ACC112 (cell line): Measurements from ENCODE around the gene SORBS2.

Experiments used
- H2AFZ ChIP-seq: fragments of 200-600 bp; sonication (generic); one replicate; pipeline ENCODE4 v1.6.0; 2017; ENCODE audit warnings: antibody characterized with exemption, low read length; ENCODE audit not compliant: unreplicated experiment
- H3K27ac ChIP-seq: fragments of 200-600 bp; sonication (generic); 2 replicates; pipeline ENCODE4 v1.5.1; 2014; ENCODE audit warnings: low read depth, mild to moderate bottlenecking, antibody characterized with exemption, low read length, moderate library complexity
- H3K27me3 ChIP-seq: fragments of 200-600 bp; sonication (generic); 2 replicates; pipeline ENCODE4 v1.6.1; 2014; ENCODE audit warnings: mild to moderate bottlenecking, antibody characterized with exemption, low read length, moderate library complexity, mixed read lengths; ENCODE audit not compliant: insufficient read depth
- H3K36me3 ChIP-seq: fragments of 200-600 bp; sonication (generic); 2 replicates; pipeline ENCODE4 v1.6.1; 2016; ENCODE audit warnings: mild to moderate bottlenecking, antibody characterized with exemption, low read length, moderate library complexity, mixed read lengths; ENCODE audit not compliant: insufficient read depth
- H3K4me1 ChIP-seq: fragments of 200-600 bp; sonication (generic); one replicate; pipeline ENCODE4 v1.6.1; 2016; ENCODE audit warnings: low read length, mixed read lengths; ENCODE audit not compliant: insufficient read depth, unreplicated experiment, control insufficient read depth
- H3K4me3 ChIP-seq: fragments of 200-600 bp; sonication (generic); 2 replicates; pipeline ENCODE4 v1.5.1; 2014; ENCODE audit warnings: mild to moderate bottlenecking, low read depth, low read length
- H3K79me2 ChIP-seq: fragments of 200-600 bp; sonication (generic); one replicate; pipeline ENCODE4 v1.6.0; 2016; ENCODE audit warnings: low read length; ENCODE audit not compliant: control insufficient read depth, unreplicated experiment, insufficient read depth

Gene SORBS2

GRCh38 chr4:185677637-185678314 is 134.2 kb downstream of the SORBS2 start:
- H3K4me3 ChIP-seq: no peak overlapping the region
- no peaks in the 10 kb centered on the region for H3K36me3 ChIP-seq
- no peak overlapping the region for H2AFZ ChIP-seq
- H3K27ac ChIP-seq: no peak overlapping the region
- peaks cover 8% of the 10 kb centered on the region for H3K4me1 ChIP-seq
- H3K79me2 ChIP-seq: no peaks in the 10 kb centered on the region
- H3K27me3 ChIP-seq: no peaks in the 10 kb centered on the region

DNA sequence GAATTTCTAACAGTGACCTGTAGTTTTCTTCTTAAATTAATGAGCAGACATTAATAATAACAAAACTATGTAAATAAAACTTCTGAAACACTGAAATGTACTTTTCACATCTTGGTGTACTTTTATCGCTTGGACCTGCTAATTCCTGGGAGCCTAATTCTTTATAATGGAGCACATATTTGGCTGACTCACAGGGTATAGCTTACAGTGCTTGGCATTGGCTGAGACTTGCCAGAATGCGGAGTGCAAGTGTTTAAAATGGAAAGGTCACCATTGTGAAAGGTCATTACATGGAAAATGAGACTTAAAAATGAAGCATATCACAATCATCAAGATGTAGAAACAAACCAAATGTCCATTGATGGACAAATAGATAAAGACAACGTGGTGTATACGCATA is 139.4 kb downstream of the SORBS2 start:
- H3K27me3 ChIP-seq: no peaks in the 10 kb centered on the region
- H3K79me2 ChIP-seq: no peaks in the 10 kb centered on the region
- H3K4me1 ChIP-seq: no peaks in the 10 kb centered on the region
- no peak overlapping the region for H2AFZ ChIP-seq
- no peak overlapping the region for H3K4me3 ChIP-seq
- no peaks in the 10 kb centered on the region for H3K36me3 ChIP-seq
- H3K27ac ChIP-seq: no peak overlapping the region

DNA sequence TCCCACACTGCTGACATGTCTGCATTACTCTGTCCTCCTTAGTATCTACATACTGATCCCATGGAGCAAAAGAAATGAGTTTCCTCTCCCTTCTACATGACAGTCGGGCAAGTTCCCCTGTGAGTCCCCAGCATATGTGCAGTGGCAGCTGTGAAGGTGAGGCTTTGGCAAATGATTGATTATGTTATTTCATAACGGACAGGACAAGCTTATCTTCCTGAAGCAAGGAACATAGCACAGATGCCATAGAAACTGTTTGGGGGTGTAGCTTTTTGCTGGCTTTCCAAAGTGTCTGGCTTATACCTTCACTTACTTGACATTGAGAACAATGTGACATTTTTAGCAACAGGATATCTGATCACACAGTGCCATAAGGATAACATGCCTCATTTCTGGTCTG is 139.8 kb downstream of the SORBS2 start:
- Histone ChIP-seq H3K79me2 (no peaks in the 10 kb centered on the region), H3K4me1 (no peaks in the 10 kb centered on the region), H3K36me3 (no peaks in the 10 kb centered on the region), H3K27ac (no peak overlapping the region), H3K27me3 (no peaks in the 10 kb centered on the region), H2AFZ (no peak overlapping the region), H3K4me3 (no peak overlapping the region)

DNA sequence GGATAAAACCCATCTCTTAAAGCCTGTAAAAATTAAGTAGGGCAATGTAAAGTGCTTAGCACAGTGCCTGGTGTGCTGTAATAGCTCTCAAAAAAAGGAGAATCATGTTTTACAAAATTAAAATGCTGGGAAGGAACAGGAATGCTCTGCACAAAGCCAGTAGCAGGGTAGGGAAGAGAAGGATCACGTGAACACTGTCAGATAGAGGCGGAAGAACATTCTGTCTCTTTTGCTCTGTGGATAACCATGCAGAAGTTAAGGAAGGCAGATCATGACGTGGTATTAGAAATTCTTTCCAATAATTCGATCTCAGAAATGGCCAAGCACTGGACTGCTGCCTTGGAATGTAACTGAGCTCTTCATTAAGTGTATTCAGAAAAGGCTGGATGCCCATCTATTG is 140.5 kb downstream of the SORBS2 start:
- Histone ChIP-seq H3K4me3 (no peak overlapping the region), H3K27ac (no peak overlapping the region), H3K36me3 (no peaks in the 10 kb centered on the region), H3K4me1 (no peaks in the 10 kb centered on the region), H3K79me2 (no peaks in the 10 kb centered on the region), H3K27me3 (no peaks in the 10 kb centered on the region), H2AFZ (no peak overlapping the region)

GRCh38 chr4:185671066-185671465 is 140.9 kb downstream of the SORBS2 start:
- H3K36me3 ChIP-seq: no peaks in the 10 kb centered on the region
- H3K4me3 ChIP-seq: no peak overlapping the region
- no peak overlapping the region for H3K27ac ChIP-seq
- H3K27me3 ChIP-seq: no peaks in the 10 kb centered on the region
- no peaks in the 10 kb centered on the region for H3K4me1 ChIP-seq
- no peak overlapping the region for H2AFZ ChIP-seq
- H3K79me2 ChIP-seq: no peaks in the 10 kb centered on the region

GRCh38 chr4:185669288-185669687 is 142.7 kb downstream of the SORBS2 start:
- no peak overlapping the region for H2AFZ ChIP-seq
- H3K27me3 ChIP-seq: no peaks in the 10 kb centered on the region
- no peaks in the 10 kb centered on the region for H3K36me3 ChIP-seq
- H3K4me3 ChIP-seq: no peak overlapping the region
- H3K27ac ChIP-seq: no peak overlapping the region
- H3K4me1 ChIP-seq: no peaks in the 10 kb centered on the region
- H3K79me2 ChIP-seq: no peaks in the 10 kb centered on the region

DNA sequence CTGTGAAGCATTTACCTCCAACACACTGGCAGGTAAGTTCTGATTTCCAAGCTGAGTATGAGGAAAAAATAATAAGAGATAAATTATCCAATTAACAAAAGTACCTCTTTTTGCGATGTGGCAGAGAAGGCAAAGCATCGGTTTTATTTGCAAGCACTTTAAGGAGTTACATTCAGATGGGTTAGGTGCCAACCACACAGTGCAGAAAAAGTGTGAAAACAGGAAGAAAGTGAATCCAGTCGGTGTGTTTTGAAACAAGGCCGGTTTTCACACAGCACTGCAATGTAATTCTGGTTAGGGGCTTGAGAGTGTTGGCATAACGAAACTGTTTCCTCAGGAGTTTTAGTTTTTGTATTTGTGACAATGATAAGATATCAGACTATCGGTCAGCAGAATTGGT is 145.8 kb downstream of the SORBS2 start:
- Histone ChIP-seq H3K27ac (no peak overlapping the region), H3K79me2 (no peaks in the 10 kb centered on the region), H3K4me1 (no peaks in the 10 kb centered on the region), H3K36me3 (no peaks in the 10 kb centered on the region), H2AFZ (no peak overlapping the region), H3K4me3 (no peak overlapping the region), H3K27me3 (no peaks in the 10 kb centered on the region)

DNA sequence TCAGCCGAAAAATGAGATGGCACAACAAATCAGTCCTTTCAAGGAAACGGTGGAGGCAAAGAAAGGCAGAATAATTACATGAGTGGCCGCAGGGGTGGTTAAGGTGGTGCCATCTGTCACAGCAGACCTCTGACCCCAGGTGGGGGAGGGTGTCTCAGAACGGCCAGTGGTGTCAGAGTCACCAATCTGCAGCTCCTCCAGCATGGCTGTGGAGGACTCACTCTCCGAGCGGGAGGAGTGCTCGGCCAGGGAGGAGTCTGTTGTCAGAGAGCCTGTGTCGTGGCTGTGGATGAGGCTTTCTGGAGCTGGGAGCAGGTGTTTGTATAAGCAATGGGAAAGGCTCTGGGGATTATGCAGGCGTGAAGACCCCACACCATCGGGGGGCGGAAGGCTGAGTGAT is 146.3 kb downstream of the SORBS2 start:
- Histone ChIP-seq H3K27ac (no peak overlapping the region), H3K4me3 (no peak overlapping the region), H3K36me3 (no peaks in the 10 kb centered on the region), H3K4me1 (no peaks in the 10 kb centered on the region), H3K79me2 (no peaks in the 10 kb centered on the region), H3K27me3 (no peaks in the 10 kb centered on the region), H2AFZ (no peak overlapping the region)

GRCh38 chr4:185664481-185664880 is 147.5 kb downstream of the SORBS2 start:
- no peak overlapping the region for H3K27ac ChIP-seq
- H3K4me1 ChIP-seq: no peaks in the 10 kb centered on the region
- no peak overlapping the region for H3K4me3 ChIP-seq
- no peaks in the 10 kb centered on the region for H3K36me3 ChIP-seq
- H3K27me3 ChIP-seq: no peaks in the 10 kb centered on the region
- no peak overlapping the region for H2AFZ ChIP-seq
- H3K79me2 ChIP-seq: no peaks in the 10 kb centered on the region

DNA sequence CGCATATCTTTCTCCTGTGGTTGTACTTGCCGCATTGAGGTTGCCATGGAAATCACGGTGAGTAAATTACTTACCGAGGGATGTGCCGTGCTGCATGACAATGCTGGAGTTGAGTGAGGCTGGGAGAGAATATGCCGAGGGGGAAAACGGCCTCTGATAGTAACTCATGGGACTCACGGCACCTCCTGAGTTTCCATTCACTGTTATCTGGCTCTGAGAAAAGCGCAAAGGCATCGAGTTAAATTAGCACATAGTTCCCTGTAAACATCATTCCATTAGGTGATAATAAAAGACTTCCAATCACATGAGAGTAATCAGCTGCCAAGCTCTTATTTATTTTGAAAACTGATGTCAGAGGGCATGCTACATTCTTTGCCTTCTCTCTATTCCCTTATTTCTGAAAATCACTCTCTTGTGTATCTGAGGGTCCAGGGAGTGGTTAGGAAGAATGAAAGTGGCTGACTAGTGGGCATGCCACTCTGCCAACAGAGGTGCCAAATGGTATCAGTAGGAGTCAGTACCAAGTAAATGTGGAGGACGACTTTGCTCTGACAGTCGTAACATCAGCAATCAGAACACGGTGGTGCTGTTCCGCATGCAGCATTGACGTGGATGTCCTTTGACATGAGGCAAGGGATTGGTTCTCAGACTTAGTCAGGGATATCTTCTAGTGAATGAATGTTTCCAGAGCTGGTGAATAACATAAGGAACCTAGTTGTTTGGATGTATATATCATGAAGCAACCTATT is 149.8 kb downstream of the SORBS2 start:
- H3K36me3 ChIP-seq: no peaks in the 10 kb centered on the region

DNA sequence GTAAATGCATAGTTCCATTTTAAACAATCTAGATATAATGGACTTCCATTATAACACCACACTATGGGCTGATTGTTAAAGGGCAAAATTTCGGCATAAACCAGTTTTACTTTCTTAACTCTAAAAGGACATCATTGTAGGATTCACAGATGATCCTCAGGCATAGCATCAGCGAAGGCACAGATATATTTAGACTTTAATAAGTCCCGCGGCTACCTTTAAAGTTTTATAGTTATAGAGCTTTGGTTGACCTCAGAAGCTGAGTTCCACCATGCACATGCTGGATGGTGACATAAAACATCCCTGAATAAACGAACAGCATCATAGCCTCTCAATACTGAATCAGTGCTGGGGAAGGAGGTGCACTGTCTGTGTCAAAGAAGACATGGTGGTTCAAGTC is 151.7 kb downstream of the SORBS2 start:
- Histone ChIP-seq H3K36me3 (no peaks in the 10 kb centered on the region), H2AFZ (no peak overlapping the region)

More for the DNA sequence above, 149.8 kb downstream of the SORBS2 start:
- Histone ChIP-seq H2AFZ (no peak overlapping the region), H3K4me1 (peaks cover 9% of the 10 kb centered on the region), H3K4me3 (no peak overlapping the region), H3K27ac (no peak overlapping the region), H3K27me3 (no peaks in the 10 kb centered on the region), H3K79me2 (no peaks in the 10 kb centered on the region)

More for the DNA sequence above, 151.7 kb downstream of the SORBS2 start:
- Histone ChIP-seq H3K27me3 (no peaks in the 10 kb centered on the region), H3K4me3 (no peak overlapping the region), H3K79me2 (no peaks in the 10 kb centered on the region), H3K27ac (no peak overlapping the region), H3K4me1 (peaks cover 21% of the 10 kb centered on the region)
